Measurements from ENCODE around the gene KRTAP12-3.

The KRTAP12-3 gene

GRCh38 chr21:44681152-44681551, 23.4 kb downstream of the KRTAP12-3 start:
- no peak overlapping the region for H2BK15ac ChIP-seq (ENCODE audit: low read length)
- H3K4ac ChIP-seq (ENCODE audit: low read length): no peak overlapping the region
- H2AK5ac ChIP-seq (ENCODE audit: low read depth, low read length): no peak overlapping the region
- H3K9me3 ChIP-seq (replicated peaks in 1 of 2; ENCODE audit: control insufficient read depth in 2 of 2, insufficient read depth in 1 of 2, low read depth in 1 of 2, low read length in 2 of 2): no peaks in the 10 kb centered on the region
- no CpG with 5 or more reads among the region's 11 CpGs for WGBS, 2 donors (ENCODE audit: extremely low coverage in 2 of 2, insufficient read length in 2 of 2, insufficient replicate concordance in 1 of 2)
- H3K23ac ChIP-seq (ENCODE audit: low read depth, low read length, poor library complexity): no peak overlapping the region
- H3K79me1 ChIP-seq (ENCODE audit: low read depth, low read length): no peaks in the 10 kb centered on the region
- no peak overlapping the region for H2BK120ac ChIP-seq (ENCODE audit: low read depth, low read length)
- no peak overlapping the region for H3K4me2 ChIP-seq (ENCODE audit: insufficient read depth, low read length, poor library complexity, severe bottlenecking)
- H3K27ac ChIP-seq (replicated peaks; ENCODE audit: low read length): no peak overlapping the region
- H3K4me3 ChIP-seq (ENCODE audit: low read length in 2 of 2): no peak overlapping the region
- no peak overlapping the region for H2BK12ac ChIP-seq (ENCODE audit: low read length)
- no peaks in the 10 kb centered on the region for H3K36me3 ChIP-seq (replicated peaks in 1 of 2; ENCODE audit: control insufficient read depth in 2 of 2, insufficient read depth in 2 of 2, low read length in 2 of 2)
- no peak overlapping the region for H4K91ac ChIP-seq (ENCODE audit: low read depth, low read length, poor library complexity)
- H2BK5ac ChIP-seq (ENCODE audit: low read length): no peak overlapping the region
- H2AFZ ChIP-seq (ENCODE audit: low read length): no peak overlapping the region
- H3K9ac ChIP-seq (ENCODE audit: low read depth, low read length, poor library complexity): no peak overlapping the region
- H3K27me3 ChIP-seq (ENCODE audit: control insufficient read depth in 3 of 3, insufficient read depth in 3 of 3, low read depth in 1 of 3, low read length in 3 of 3): peaks cover 0 to 17% (median 0%) of the 10 kb centered on the region in 3 experiments
- peaks cover 0 to 2% of the 10 kb centered on the region in 2 donors for H3K4me1 ChIP-seq (ENCODE audit: control insufficient read depth in 2 of 2, insufficient read depth in 1 of 2, low read depth in 1 of 2, low read length in 2 of 2)
- H3K18ac ChIP-seq (ENCODE audit: low read length): peak overlapping the region; percentile 80
- no peak for DNase-seq (ENCODE audit: low spot score)
- H3K14ac ChIP-seq (ENCODE audit: low read length): peak overlapping the region; percentile 51
- H4K8ac ChIP-seq (ENCODE audit: low read depth, low read length): no peak overlapping the region

- no CpG with 5 or more reads among the region's 23 CpGs for WGBS, 2 donors (ENCODE audit: extremely low coverage in 2 of 2, insufficient read length in 2 of 2, insufficient replicate concordance in 1 of 2)
Measured at GRCh38 chr21:44681861-44682579, 24.3 kb downstream of the KRTAP12-3 start, which contains the start of gene KRTAP12-1. Gene KRTAP12-1, minus strand, starts transcription at chr21:44682163. Its CDS starts 40 bp downstream, at chr21:44682123.

GRCh38 chr21:44682580-44683151, 24.9 kb downstream of the KRTAP12-3 start:
- Histone ChIP-seq H2BK12ac (ENCODE audit: low read length) (no peak overlapping the region), H3K4me3 (ENCODE audit: low read length in 2 of 2) (no peak overlapping the region), H3K14ac (ENCODE audit: low read length) (no peak overlapping the region), H3K4ac (ENCODE audit: low read length) (no peak overlapping the region), H3K27ac (replicated peaks; ENCODE audit: low read length) (no peak overlapping the region), H4K91ac (ENCODE audit: low read depth, low read length, poor library complexity) (no peak overlapping the region), H3K36me3 (replicated peaks in 1 of 2; ENCODE audit: control insufficient read depth in 2 of 2, insufficient read depth in 2 of 2, low read length in 2 of 2) (no peaks in the 10 kb centered on the region), H3K27me3 (ENCODE audit: control insufficient read depth in 3 of 3, insufficient read depth in 3 of 3, low read depth in 1 of 3, low read length in 3 of 3) (peaks cover 0 to 14% (median 0%) of the 10 kb centered on the region in 3 experiments), H3K79me1 (ENCODE audit: low read depth, low read length) (no peaks in the 10 kb centered on the region), H2AK5ac (ENCODE audit: low read depth, low read length) (peak overlapping the region; percentile 62), H4K8ac (ENCODE audit: low read depth, low read length) (no peak overlapping the region), H2BK5ac (ENCODE audit: low read length) (no peak overlapping the region), H3K4me1 (ENCODE audit: control insufficient read depth in 2 of 2, insufficient read depth in 1 of 2, low read depth in 1 of 2, low read length in 2 of 2) (peaks cover 5 to 11% of the 10 kb centered on the region in 2 donors), H3K23ac (ENCODE audit: low read depth, low read length, poor library complexity) (no peak overlapping the region), H3K9me3 (replicated peaks in 1 of 2; ENCODE audit: control insufficient read depth in 2 of 2, insufficient read depth in 1 of 2, low read depth in 1 of 2, low read length in 2 of 2) (no peaks in the 10 kb centered on the region), H2BK15ac (ENCODE audit: low read length) (peak overlapping the region; percentile 16), H2BK120ac (ENCODE audit: low read depth, low read length) (peak overlapping the region; percentile 19), H3K9ac (ENCODE audit: low read depth, low read length, poor library complexity) (no peak overlapping the region), H3K4me2 (ENCODE audit: insufficient read depth, low read length, poor library complexity, severe bottlenecking) (no peak overlapping the region), H3K18ac (ENCODE audit: low read length) (peak overlapping the region; percentile 36), H2AFZ (ENCODE audit: low read length) (no peak overlapping the region)
- DNase-seq (ENCODE audit: low spot score): no peak
- no CpG with 5 or more reads among the region's 15 CpGs for WGBS, 2 donors (ENCODE audit: extremely low coverage in 2 of 2, insufficient read length in 2 of 2, insufficient replicate concordance in 1 of 2)

More at GRCh38 chr21:44681861-44682579, 24.3 kb downstream of the KRTAP12-3 start, which contains the start of gene KRTAP12-1:
- Histone ChIP-seq H3K79me1 (ENCODE audit: low read depth, low read length) (no peaks in the 10 kb centered on the region), H3K23ac (ENCODE audit: low read depth, low read length, poor library complexity) (no peak within 1 kb of the TSS), H3K14ac (ENCODE audit: low read length) (peak within 1 kb of the TSS; percentile 51), H2AK5ac (ENCODE audit: low read depth, low read length) (peak within 1 kb of the TSS; percentile 62), H2BK12ac (ENCODE audit: low read length) (peak within 1 kb of the TSS; percentile 19), H3K4me3 (ENCODE audit: low read length in 2 of 2) (no peak within 1 kb of the TSS), H2BK120ac (ENCODE audit: low read depth, low read length) (peak within 1 kb of the TSS; percentile 19), H3K18ac (ENCODE audit: low read length) (peak within 1 kb of the TSS; percentile 80), H3K27me3 (ENCODE audit: control insufficient read depth in 3 of 3, insufficient read depth in 3 of 3, low read depth in 1 of 3, low read length in 3 of 3) (peaks cover 0 to 14% (median 0%) of the 10 kb centered on the region in 3 experiments), H3K9me3 (replicated peaks in 1 of 2; ENCODE audit: control insufficient read depth in 2 of 2, insufficient read depth in 1 of 2, low read depth in 1 of 2, low read length in 2 of 2) (no peaks in the 10 kb centered on the region), H2AFZ (ENCODE audit: low read length) (no peak within 1 kb of the TSS), H3K4ac (ENCODE audit: low read length) (no peak within 1 kb of the TSS), H4K8ac (ENCODE audit: low read depth, low read length) (no peak within 1 kb of the TSS), H4K91ac (ENCODE audit: low read depth, low read length, poor library complexity) (no peak within 1 kb of the TSS), H2BK5ac (ENCODE audit: low read length) (no peak within 1 kb of the TSS), H3K4me2 (ENCODE audit: insufficient read depth, low read length, poor library complexity, severe bottlenecking) (no peak within 1 kb of the TSS), H3K9ac (ENCODE audit: low read depth, low read length, poor library complexity) (peak within 1 kb of the TSS; percentile 70), H2BK15ac (ENCODE audit: low read length) (peak within 1 kb of the TSS; percentile 16), H3K36me3 (replicated peaks in 1 of 2; ENCODE audit: control insufficient read depth in 2 of 2, insufficient read depth in 2 of 2, low read length in 2 of 2) (no peaks in the 10 kb centered on the region), H3K27ac (replicated peaks; ENCODE audit: low read length) (no peak within 1 kb of the TSS), H3K4me1 (ENCODE audit: control insufficient read depth in 2 of 2, insufficient read depth in 1 of 2, low read depth in 1 of 2, low read length in 2 of 2) (peaks cover 5 to 9% of the 10 kb centered on the region in 2 donors)
- no peak for DNase-seq (ENCODE audit: low spot score)

- H4K8ac ChIP-seq (ENCODE audit: low read depth, low read length): no peak overlapping the region
- H2BK12ac ChIP-seq (ENCODE audit: low read length): no peak overlapping the region
- no peak overlapping the region for H2BK120ac ChIP-seq (ENCODE audit: low read depth, low read length)
- no peak overlapping the region for H2AFZ ChIP-seq (ENCODE audit: low read length)
- H3K14ac ChIP-seq (ENCODE audit: low read length): no peak overlapping the region
- H3K23ac ChIP-seq (ENCODE audit: low read depth, low read length, poor library complexity): no peak overlapping the region
- H3K9me3 ChIP-seq (replicated peaks in 1 of 2; ENCODE audit: control insufficient read depth in 2 of 2, insufficient read depth in 1 of 2, low read depth in 1 of 2, low read length in 2 of 2): no peaks in the 10 kb centered on the region
- H3K79me1 ChIP-seq (ENCODE audit: low read depth, low read length): no peaks in the 10 kb centered on the region
- no peak overlapping the region for H3K4ac ChIP-seq (ENCODE audit: low read length)
- H2BK5ac ChIP-seq (ENCODE audit: low read length): no peak overlapping the region
- no peak overlapping the region for H2AK5ac ChIP-seq (ENCODE audit: low read depth, low read length)
- no peak overlapping the region for H3K4me3 ChIP-seq (ENCODE audit: low read length in 2 of 2)
- peaks cover 0 to 14% (median 0%) of the 10 kb centered on the region in 3 experiments for H3K27me3 ChIP-seq (ENCODE audit: control insufficient read depth in 3 of 3, insufficient read depth in 3 of 3, low read depth in 1 of 3, low read length in 3 of 3)
- no peak overlapping the region for H3K4me2 ChIP-seq (ENCODE audit: insufficient read depth, low read length, poor library complexity, severe bottlenecking)
- no peak overlapping the region for H4K91ac ChIP-seq (ENCODE audit: low read depth, low read length, poor library complexity)
- no peaks in the 10 kb centered on the region for H3K36me3 ChIP-seq (replicated peaks in 1 of 2; ENCODE audit: control insufficient read depth in 2 of 2, insufficient read depth in 2 of 2, low read length in 2 of 2)
- no peak overlapping the region for H3K27ac ChIP-seq (replicated peaks; ENCODE audit: low read length)
- no CpG with 5 or more reads among the region's 7 CpGs for WGBS, 2 donors (ENCODE audit: extremely low coverage in 2 of 2, insufficient read length in 2 of 2, insufficient replicate concordance in 1 of 2)
- no peak for DNase-seq (ENCODE audit: low spot score)
- no peak overlapping the region for H3K9ac ChIP-seq (ENCODE audit: low read depth, low read length, poor library complexity)
- H3K4me1 ChIP-seq (ENCODE audit: control insufficient read depth in 2 of 2, insufficient read depth in 1 of 2, low read depth in 1 of 2, low read length in 2 of 2): peaks cover 5 to 13% of the 10 kb centered on the region in 2 donors
- H3K18ac ChIP-seq (ENCODE audit: low read length): no peak overlapping the region
- H2BK15ac ChIP-seq (ENCODE audit: low read length): no peak overlapping the region
Measured at GRCh38 chr21:44684077-44684476, 26.3 kb downstream of the KRTAP12-3 start.
